ENCODE results near the gene COL5A2. TPM values are rescaled to one million over a fixed set of nuclear protein-coding genes. Genes with fewer than 3 reads are reported as not detected.

The COL5A2 gene
- total RNA-seq, 2 donors from 2014 or later, result 21.0 to 29.9 TPM

DNA sequence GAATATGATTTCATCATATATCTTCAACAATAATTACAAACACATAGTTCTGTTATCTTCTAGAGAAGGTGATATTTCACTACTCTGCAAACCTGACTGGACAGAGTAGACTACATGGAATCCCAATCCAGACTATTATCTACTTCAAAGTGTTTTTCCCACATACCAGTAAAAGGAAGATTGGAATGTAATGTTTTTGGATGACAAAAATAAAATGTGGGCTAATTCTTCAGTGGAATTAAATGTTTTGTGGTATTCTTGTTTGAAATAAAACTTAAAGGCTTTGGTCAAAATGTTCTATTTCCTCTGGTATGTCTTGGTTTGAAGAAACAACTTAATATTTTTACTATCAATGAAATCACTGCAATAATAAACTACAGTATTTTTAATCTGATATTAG, 22.1 kb downstream of the COL5A2 start:
- ATAC-seq (no peak), DNase-seq (no peak)
- intact Hi-C loops (cut with DNase I), result no loop called here

DNA sequence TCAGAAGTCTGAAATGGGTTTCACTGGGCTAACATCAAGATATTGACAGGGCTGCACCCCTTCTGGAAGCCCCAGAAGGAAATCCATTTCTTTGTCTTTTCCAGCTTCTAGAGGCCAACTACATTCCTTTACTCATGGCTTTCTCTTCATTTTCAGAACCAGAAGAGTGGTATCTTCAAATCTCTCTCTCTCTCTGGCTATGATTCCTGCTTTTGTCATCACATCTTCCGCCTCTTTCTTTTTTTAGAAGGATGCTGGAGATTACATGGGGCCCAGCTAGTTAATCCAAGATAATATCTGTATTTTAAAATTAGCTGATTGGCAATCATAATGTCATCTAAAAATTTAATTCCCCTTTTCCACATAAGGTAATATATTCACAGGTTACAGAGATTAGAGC, 23.8 kb downstream of the COL5A2 start:
- DNase-seq (no peak), ATAC-seq (no peak)
- intact Hi-C loops (cut with DNase I), result no loop called here

DNA sequence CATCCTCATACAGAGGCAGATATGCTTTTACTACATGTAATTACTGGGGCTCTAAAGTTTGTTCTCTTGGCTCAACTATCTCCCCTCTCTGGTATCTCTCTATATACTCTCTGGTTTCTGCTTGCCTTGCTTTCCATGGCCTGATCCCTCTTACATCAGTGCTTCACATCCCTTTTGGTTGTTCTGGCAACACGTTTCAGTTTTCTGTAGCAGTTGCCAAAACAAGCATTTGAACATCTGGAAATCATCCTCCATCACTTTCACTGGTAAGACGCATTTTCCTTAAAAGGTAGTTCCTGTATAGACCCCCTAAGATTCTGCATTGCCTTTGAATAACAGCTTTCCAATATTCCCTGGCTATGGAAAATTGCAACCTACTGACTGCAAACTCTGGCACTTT, 25.9 kb downstream of the COL5A2 start:
- ATAC-seq (peak; percentile 75 to 82), DNase-seq (no peak)
- intact Hi-C loops (cut with DNase I), result no loop called here

DNA sequence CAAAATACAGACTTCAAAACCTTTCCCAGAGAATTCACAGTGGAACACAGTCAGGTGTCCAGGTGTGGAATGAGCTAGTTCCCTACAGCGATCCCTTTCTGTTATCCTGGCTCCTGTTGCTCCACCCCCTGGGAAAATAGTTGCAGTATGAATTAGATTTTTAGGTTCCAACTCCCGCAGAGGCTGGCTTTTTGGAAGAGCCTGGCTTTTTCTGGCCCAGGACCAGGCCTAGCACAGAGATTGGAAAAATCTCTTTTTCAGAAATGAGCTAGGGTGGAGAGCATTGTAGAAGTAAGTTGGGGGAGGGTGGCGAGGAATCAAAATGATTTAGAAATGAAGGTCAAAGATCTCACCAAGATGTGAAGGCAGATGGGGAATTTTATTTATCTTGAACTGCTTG, 27.1 kb downstream of the COL5A2 start:
- intact Hi-C loops (cut with DNase I), result no loop called here
- DNase-seq, result peak; percentile 44
- ATAC-seq, result peak; percentile 63 to 75

DNA sequence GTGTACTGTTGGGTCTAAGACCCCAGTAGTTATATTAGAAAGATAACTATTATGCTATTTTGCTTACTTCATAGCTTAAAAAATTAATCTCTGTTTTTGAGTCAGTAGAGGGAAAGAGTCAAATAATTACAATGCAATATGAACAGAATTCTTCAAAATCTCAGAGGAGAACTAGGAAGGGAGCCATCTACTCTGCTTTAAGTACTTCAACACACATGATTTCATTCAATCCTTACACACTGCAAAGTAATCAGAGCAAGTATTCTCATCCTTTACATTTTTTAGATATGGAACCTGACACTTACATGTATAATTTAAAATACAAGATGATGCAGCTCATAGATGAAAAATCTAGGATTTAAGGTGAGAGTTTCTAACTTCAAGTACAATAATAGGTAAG, 27.7 kb downstream of the COL5A2 start:
- DNase-seq (no peak), ATAC-seq (no peak)
- intact Hi-C loops (cut with DNase I), result no loop called here

DNA sequence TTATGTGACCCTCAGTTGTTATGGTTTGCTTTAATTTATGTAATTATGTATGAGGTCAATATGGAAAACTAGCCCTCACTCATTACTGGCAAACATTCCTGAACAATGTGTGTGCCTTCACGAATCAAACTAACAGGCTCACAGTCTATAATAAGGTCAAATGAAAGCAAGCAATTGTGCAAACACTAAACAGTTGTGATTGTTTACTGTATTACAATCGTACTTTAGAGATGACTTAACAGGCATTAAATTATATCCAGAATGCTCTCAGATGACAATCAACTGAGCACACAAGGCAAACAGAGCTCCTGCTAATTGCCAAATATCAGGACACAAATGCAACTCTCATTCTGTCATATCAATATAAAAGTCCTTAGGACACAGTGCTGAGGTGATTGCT, 29.5 kb downstream of the COL5A2 start:
- intact Hi-C loops (cut with DNase I), result no loop called here
- ATAC-seq (no peak), DNase-seq (no peak)

DNA sequence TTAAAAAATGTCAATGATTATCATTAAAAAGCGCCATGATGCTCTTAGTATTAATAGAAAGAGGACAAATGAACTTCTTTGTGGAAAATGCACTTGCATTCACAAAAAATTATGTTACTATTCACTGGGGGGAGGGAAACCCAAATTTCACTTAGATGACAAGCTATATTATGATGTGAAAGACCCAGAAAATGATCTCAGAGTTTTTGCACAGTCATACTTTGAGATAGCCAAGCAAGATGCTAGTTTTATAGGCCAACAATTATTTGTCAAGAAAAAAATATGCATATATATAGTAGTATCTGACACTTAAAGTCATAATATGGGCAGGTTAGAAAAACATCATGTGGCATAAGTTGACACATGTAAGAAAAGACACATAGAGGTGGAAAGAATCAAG, 31.6 kb downstream of the COL5A2 start:
- intact Hi-C loops (cut with DNase I), result no loop called here
- ATAC-seq (no peak), DNase-seq (no peak)

DNA sequence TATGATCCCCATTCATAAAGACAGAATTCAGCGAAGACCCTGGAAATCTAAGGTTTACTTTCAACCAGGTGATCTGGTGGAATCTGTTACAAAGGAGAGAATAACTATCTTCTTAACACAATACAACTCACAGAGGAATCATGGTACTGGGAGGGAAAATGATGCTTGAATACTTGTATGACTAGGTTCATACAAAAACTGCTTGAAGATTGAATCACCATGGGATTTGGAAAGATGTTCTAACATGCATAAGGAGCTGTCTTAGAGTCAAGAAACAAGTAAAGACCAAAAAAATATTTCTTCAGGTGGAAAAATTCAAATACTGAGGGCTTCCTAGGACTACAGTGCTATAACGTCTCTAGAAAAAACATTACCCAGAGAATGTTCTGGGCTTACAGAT, 32.2 kb downstream of the COL5A2 start:
- ATAC-seq, result no peak
- no peak for DNase-seq
- intact Hi-C loops (cut with DNase I), result no loop called here

DNA sequence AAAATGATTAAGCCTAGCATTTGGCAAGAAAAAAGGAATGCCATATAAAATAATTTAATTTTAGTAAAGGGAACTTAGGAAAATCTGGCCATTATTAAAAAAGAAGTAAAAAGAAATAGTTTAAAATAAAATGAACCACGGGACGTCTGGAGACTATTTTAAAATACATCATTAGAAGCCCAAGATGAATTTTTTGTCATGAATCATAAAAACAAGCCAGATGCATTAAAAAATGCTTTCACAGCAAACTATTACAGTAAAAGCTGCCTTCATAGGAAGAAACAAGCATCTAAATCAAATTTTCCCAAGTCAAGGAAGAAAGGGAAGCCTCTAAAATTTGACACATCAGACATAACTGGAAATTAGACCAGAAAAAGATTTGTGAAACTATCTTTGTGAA, 33.0 kb downstream of the COL5A2 start:
- ATAC-seq, result no peak
- intact Hi-C loops (cut with DNase I), result no loop called here
- no peak for DNase-seq

DNA sequence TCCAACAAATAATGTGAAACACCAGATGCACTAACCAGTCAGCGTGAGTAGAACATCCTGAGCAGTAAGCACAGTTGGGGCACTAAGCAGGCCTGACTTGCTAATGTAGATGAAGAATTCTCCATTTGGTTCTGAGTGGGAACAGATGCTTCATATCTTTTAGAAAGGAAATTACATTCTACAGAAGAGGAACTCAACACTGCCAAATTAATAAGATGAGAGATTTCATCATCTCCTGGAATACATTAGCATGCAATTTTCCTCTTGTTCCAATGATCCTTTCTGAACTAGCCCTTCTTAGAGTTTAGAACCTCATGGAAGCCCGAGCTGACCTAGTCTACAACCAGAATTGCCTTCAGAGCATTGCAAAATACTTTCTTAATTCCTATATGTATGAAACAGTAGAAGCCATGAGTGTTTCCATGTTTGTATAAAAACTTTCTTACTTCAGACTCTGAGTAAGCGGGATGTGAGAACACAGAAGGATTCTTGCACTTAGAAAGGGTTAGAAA, 34.8 kb downstream of the COL5A2 start:
- ATAC-seq (no peak), DNase-seq (no peak)
- intact Hi-C loops (cut with DNase I), result no loop called here

DNA sequence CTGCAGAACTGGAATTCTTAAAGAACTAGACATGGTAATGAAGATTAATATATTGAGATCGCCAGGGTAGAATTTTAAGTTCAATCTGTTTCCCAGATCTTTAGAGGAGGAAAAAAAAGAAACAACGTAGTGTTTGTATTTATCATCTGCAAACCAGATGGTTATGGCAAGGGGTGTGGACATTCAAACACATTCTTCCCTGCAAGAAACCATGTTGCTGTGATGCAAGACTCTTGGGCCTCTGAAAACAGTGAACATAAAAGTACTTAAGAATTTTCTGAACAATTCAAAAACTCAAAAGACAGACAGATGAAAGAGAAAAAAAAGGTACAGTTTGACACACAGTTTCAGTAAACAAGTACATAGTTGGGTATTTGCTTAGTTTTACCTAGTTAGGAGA, 35.6 kb downstream of the COL5A2 start:
- ATAC-seq (no peak), DNase-seq (no peak)
- intact Hi-C loops (cut with DNase I), result no loop called here

DNA sequence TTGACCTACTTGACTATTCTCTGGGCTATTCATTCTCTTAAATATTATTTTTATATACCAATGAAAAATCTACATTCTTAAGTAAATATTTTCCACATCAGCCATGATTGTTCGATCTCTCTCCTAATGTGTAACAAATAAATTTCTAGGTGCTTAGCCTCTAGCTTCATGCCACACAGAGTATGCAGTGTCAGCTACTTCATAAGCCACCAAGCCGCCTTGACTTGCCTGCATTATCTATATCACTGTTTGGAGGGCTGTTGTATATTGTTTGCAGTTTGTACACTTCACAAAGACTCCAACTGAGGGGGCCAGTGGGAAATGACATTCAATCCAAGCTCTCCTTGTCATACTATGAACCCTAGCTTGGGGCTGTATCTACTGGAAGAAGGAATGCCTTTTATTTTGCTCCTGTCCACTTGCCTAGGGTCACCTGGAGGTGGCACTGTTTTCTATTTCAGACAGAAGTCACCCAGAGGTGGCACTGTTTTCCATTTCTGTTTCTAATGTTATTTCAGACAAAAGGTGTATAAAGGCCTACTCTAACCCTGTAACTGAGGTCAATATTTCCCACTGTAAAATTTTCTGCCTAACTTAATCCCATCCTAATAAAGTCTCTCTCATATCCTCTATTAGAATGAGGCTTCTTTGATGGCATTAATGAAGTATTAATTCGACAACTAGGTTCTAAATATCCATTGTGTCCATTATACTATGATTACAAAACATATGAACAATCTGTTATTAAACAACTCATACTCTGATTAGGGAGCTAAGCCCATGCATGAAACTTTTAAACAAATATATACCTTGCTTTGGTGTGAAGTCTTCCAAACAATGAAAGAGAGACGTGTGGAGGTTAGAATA, 36.4 kb downstream of the COL5A2 start:
- intact Hi-C loops (cut with DNase I), result no loop called here
- ATAC-seq, result peak in 1 of 2 donors; percentile 33
- DNase-seq, result no peak

DNA sequence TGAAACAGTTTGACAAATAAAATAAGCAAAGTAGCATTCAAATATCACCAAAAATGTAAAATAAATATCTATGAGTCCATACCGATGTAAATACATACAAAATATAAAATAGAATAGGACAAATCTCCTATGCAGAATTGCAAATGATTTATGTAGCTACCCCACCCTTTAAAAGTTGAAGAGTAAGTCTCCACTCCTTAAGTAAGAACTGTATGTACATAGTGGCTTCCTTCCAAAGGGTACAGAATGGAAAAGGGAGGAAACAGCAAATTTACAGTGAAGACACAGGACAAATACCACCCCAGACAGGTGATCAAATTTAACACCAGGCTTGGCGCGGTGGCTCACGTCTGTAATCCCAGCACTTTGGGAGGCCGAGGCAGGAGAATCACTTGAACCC, 40.8 kb downstream of the COL5A2 start:
- no peak for ATAC-seq
- no peak for DNase-seq
- intact Hi-C loops (cut with DNase I), result no loop called here

DNA sequence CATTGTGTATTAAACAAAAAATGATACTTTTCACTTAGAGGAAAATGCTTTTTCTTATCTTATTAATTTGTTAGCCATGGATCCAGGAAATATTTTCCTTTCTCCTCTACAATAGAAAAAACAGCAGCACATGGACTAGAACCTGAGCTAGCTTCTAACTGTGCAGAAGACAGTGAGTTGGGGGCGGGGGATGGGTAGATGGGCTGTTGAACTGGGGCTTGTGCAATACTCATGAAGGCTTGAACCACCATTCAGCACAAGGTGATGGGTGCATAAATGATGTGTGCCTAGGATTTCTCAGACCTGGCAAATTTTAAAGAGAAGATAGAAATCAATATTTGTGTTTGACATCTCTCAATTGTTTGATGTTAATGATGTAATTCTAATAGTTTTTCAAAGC, 42.0 kb downstream of the COL5A2 start:
- DNase-seq, result peak; percentile 16
- ATAC-seq, result no peak

DNA sequence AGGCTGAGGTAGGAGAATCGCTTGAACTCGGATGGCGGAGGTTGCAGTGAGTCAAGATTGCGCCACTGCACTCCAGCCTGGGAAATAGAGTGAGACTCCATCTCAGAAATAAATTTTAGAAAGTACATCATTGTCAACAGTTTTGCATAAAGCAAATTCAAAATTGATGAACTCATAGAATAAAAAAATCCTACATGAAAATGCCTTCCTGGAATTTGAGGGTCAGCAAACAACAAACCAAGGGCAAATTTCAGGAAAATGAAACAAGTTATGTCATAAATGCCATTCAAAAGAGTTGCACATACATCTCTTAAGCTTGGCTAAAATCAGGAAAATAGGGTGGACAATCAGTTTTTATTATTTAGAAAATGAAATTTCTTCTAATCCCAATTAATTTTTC, 45.1 kb downstream of the COL5A2 start:
- DNase-seq, result no peak
- intact Hi-C loops (cut with DNase I), result no loop called here
- no peak for ATAC-seq

More for the DNA sequence above, 42.0 kb downstream of the COL5A2 start:
- intact Hi-C loops (cut with DNase I), result no loop called here

DNA sequence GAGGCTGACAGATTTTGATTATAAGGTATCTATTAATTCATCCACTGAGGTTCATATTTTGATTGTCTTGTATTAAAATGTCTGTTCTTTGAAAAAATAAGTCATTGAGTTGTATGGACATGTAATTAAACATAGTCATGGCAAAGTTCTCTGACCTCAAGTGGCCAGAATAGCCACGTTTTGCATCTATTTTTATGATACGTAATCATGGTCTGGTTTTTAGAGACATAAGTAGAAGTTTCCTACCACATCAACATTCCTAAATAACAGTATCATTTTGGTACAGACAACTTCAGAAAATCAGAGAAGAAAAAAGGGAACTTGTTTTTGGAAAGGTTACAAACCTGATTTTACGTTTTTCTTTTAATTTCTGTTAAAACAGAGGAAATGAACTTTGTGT, 47.6 kb downstream of the COL5A2 start:
- no peak for DNase-seq
- intact Hi-C loops (cut with DNase I), result no loop called here
- no peak for ATAC-seq

DNA sequence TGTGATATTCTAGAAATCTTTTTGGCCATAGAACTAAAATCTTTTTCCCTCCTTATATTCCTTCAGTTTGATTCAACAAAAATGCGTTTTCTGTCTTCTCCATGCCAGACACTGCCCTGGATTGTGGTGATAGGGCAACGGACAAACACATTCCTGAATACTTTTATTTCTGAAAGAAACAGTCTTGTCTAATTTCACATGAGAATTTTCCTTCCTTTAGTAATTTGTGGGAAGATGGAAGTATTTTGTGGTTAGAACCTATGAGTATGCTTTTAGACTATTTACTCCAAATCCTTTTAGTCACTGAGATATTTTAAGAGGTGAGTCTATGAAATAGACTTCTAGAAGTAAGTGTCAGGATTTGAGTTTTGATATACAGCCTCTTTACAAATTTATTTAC, 49.6 kb downstream of the COL5A2 start:
- intact Hi-C loops (cut with DNase I), result no loop called here
- DNase-seq, result no peak
- ATAC-seq, result peak in 1 of 2 donors; percentile 32

DNA sequence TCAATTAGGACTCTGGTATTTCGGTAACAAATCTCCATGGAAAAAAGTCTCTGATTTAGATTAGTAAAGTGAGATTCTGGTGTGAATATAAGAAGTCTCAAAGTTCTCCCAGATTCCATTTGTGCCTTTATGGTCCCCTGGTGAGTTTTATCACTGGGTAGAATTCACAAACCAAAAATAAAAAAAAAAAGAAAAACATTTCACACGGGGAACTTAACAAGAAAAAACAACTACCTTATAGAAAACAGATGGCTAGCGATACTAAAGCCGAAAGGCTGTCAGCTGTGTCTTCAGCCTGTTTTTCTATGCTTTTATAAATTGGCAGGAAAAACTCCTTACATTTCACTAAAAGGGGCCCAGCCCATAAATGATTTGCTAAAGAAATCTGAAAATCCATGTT, 50.6 kb downstream of the COL5A2 start:
- ATAC-seq (no peak), DNase-seq (no peak)
- intact Hi-C loops (cut with DNase I), result no loop called here

DNA sequence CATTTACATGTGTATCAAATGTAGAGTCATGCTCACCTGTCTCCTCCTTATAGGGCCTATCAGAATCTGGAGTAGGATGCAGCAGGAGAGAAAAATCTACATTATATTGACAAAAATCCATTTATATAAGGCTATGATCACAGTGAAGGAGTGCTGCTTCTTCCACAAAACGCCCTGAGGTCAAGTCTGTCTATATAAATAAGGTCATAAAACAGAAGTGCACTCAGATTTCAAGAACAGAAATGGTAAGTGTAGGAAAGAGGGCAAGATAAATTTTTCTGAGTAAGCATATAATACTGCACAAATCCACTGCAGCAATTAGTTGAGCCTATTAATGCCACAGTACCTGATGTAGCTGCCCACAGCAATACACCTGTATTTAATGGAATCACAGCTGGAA, 51.8 kb downstream of the COL5A2 start:
- no peak for ATAC-seq
- intact Hi-C loops (cut with DNase I), result no loop called here
- DNase-seq, result no peak

DNA sequence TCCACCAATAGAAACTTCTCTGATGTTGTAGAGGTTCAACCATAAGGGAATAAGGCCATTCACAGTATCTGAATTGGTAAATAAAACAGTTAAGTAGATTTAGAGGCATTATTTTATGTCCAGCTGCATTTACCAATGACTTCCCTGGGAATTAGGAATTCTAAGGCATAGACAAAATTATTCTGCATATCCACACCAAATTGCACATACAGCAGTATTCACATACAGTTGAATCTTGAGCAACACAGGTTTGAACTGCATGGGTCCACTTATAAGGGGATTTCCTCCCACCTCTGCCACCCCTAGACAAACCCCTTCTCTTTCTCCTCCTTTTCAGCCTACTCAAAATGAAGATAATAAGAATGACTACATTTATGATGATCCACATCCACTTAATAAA, 54.4 kb downstream of the COL5A2 start:
- no peak for ATAC-seq
- no peak for DNase-seq
- intact Hi-C loops (cut with DNase I), result no loop called here

DNA sequence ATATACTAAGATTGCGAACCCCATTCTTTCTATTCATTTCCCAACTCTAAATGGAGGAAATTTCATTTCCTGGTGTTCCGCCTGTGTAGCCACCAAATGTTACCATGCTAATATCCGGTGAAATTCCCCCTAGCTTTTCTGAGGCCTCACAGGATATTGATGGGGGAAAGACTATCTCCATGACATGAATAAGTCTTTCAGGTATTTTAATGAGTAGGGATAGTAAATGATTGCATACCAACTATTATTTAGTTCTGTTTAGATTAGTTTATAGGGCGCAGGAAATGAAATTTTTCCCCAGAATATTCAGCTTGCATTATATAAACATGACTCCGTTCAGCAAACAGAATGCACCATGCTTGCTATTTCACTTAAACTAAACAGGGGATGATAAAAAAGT, 55.4 kb downstream of the COL5A2 start:
- DNase-seq (no peak), ATAC-seq (no peak)
- intact Hi-C loops (cut with DNase I), result no loop called here

All from left cardiac atrium (tissue), 4 donors.